Measurements from ENCODE around the gene KCNRG.

The KCNRG gene

DNA sequence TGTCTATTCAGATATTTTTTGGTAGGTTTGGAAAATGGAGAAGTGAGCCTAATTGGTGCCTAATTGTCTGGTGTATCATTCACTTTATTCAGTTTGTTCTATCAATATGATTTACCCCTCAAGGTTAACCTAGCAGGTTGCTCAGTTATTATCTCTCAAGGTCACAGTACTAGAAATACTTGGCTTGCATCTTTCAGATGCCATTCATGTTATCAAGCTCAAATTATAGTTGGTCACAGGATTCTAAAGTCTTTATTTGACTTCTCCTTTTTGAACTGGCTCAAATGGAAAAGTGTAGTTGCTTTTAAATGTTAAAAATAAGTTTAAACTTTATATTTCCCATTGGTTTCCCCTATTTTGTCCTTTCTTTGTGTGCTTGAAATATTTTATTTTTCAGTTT is 2.6 kb downstream of the KCNRG start:
- TF ChIP-seq, protein P1, sequence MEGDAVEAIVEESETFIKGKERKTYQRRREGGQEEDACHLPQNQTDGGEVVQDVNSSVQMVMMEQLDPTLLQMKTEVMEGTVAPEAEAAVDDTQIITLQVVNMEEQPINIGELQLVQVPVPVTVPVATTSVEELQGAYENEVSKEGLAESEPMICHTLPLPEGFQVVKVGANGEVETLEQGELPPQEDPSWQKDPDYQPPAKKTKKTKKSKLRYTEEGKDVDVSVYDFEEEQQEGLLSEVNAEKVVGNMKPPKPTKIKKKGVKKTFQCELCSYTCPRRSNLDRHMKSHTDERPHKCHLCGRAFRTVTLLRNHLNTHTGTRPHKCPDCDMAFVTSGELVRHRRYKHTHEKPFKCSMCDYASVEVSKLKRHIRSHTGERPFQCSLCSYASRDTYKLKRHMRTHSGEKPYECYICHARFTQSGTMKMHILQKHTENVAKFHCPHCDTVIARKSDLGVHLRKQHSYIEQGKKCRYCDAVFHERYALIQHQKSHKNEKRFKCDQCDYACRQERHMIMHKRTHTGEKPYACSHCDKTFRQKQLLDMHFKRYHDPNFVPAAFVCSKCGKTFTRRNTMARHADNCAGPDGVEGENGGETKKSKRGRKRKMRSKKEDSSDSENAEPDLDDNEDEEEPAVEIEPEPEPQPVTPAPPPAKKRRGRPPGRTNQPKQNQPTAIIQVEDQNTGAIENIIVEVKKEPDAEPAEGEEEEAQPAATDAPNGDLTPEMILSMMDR (IDR thresholded peaks at IDR 0.05; ENCODE audit: control extremely low read depth, extremely low read depth, low read depth, missing control alignments) = no peak
- no peak for DNase-seq (ENCODE audit: extremely low spot score)
- ChIA-PET CTCF (interaction anchor here (1.0 to 1.7 kb wide), 5 partner anchors 12 to 20 kb away, joined by 3 to 5 read pairs (median 3); no protein-coding TSS in a partner anchor), POLR2A (no interaction called here)

DNA sequence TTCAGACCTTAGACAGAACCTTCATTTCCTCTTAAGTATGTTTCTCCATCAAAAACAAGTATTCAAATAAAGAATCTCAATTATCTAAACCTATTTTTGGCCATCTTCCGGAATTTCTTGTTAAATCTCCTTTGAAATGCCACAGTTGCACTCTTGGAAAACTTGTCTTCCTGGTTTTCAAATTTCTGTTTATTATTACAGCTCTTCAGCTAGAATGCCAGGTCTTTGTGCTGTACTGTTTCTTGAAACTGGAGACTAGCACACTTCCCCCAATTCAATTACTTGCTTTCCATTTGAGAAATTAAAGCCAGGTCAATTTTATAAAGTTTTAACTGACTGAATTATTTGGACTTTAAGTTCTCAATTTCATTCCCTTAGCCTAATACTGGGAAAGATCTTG is 10.2 kb downstream of the KCNRG start:
- no peak for DNase-seq (ENCODE audit: extremely low spot score)
- POLR2A ChIA-PET = no interaction called here
- CTCF ChIA-PET = interaction anchor here (1.2 kb wide), 1 partner anchor 28 kb away, joined by 3 read pairs; the partner anchor contains the start of gene TRIM13
- TF ChIP-seq, protein P1 (IDR thresholded peaks at IDR 0.05; ENCODE audit: control extremely low read depth, extremely low read depth, low read depth, missing control alignments) = no peak

DNA sequence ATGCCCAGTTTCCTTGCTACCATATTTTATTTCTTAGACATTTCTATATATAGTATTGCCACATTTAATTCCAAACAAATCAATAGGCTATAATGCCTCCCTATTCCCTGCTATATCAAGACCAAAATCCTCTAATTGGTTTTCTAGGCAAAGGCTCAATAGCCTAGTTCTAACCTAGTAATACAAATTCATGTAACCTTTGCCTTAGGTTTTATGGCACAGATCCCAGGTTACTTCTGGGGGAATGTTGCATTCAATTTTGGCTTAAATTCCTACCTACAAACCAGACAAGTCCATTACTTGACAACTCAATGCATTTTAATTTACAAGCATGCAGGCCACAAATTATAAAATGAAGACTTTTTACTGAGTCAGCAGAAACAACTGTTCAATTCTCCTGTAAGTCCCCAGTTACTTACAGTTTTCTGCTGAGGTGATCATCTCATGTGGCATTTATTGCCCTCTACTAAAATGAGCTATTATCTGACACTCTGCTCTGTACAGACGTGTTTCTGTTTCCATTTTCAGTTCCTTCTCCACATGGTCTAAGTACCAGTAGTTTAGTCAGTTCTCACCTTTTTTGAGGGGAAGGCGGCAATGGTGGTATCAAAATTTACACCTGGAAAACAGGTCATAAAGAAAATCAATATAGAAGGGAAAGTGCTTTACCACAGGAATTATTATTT is 11.7 kb downstream of the KCNRG start:
- TF ChIP-seq, protein P1 (IDR thresholded peaks at IDR 0.05; ENCODE audit: control extremely low read depth, extremely low read depth, low read depth, missing control alignments) = no peak
- DNase-seq (ENCODE audit: extremely low spot score) = peak; percentile 60

DNA sequence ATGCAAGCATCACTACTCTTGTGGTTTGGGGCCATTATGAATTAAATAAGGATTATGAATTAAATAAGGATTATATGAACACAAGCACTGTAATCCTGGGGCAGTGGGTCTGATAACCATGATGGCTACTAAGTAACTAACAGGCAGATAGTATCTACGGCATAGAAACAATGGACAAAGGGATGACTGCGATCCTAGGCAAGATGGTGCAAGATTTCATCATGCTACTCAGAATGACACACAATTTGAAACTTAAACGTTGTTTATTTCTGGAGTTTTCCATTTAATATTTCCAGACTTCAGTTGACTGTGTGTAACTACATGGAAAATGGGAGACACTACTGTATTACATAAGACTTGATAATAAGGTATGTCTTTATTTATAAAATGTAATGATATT is 15.1 kb downstream of the KCNRG start:
- DNase-seq (ENCODE audit: extremely low spot score) = no peak
- POLR2A ChIA-PET = no interaction called here
- TF ChIP-seq, protein P1 (IDR thresholded peaks at IDR 0.05; ENCODE audit: control extremely low read depth, extremely low read depth, low read depth, missing control alignments) = no peak
- CTCF ChIA-PET = no interaction called here

More for the DNA sequence above, 11.7 kb downstream of the KCNRG start:
- CTCF ChIA-PET = interaction anchor here (1.2 kb wide), 1 partner anchor 30 kb away, joined by 3 read pairs; the partner anchor contains the start of gene TRIM13
- POLR2A ChIA-PET = interaction anchor here (0.5 kb wide), 1 partner anchor 20 kb away, joined by 3 read pairs; no protein-coding TSS in a partner anchor

DNA sequence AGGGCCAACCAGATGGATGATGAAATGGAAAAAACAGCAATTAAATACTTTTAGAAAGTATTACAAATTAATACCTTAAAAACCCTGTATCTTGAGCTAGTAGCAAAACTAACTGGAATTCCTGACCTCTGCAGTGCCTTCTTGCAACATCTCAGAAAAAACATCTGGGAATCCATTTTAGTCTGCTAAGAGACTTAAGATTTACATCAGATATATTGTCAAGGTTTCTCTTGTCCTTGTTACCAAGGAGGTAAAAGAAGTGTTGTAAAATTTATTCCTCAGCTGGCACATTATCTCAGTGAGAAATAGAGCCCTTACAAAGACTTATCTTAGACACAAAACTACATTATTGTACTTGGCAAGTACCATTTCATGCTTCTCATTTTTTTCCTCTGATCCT is 18.5 kb downstream of the KCNRG start:
- no peak for DNase-seq (ENCODE audit: extremely low spot score)
- POLR2A ChIA-PET = no interaction called here
- CTCF ChIA-PET = interaction anchor here (1.0 to 1.9 kb wide), 5 partner anchors 15 to 134 kb away, joined by 3 to 6 read pairs (median 4); no protein-coding TSS in a partner anchor
- TF ChIP-seq, protein P1 (IDR thresholded peaks at IDR 0.05; ENCODE audit: control extremely low read depth, extremely low read depth, low read depth, missing control alignments) = no peak

DNA sequence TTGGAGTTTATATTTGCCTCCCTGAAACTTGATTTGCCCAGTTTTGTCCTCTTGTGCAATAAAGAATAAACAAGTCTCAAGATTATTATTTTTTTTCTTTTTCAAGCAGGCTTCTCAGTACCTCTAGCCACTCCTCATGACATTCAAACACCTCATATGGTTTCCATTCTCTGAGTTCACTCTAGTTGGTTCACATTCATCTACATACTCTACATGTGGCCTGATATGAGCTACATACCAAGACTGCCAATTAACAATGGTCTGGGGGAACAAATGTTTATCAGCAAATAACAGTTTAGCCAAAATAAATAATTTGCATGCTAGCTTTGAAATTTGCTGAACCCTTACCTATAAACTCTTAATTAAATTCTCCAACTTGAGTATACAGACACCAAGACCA is 22.5 kb downstream of the KCNRG start:
- DNase-seq (ENCODE audit: extremely low spot score) = no peak
- TF ChIP-seq, protein P1 (IDR thresholded peaks at IDR 0.05; ENCODE audit: control extremely low read depth, extremely low read depth, low read depth, missing control alignments) = no peak
- POLR2A ChIA-PET = no interaction called here
- CTCF ChIA-PET = interaction anchor here (1.0 kb wide), 1 partner anchor 9 kb away, joined by 4 read pairs; no protein-coding TSS in a partner anchor
